GM12801 (cell line): ENCODE measurements around the gene ALOXE3.

ENCODE experiments used
- CTCF ChIP-seq: IDR thresholded peaks from one replicate; pipeline ENCODE4 v1.5.1; 2011; ENCODE audit warnings: control low read depth; ENCODE audit not compliant: insufficient read length; ENCODE audit errors: extremely low read depth

The ALOXE3 gene

GRCh38 chr17:8122422-8122923 is 4.2 kb upstream of the ALOXE3 start:
- no peak for TF ChIP-seq CTCF

- no peak for TF ChIP-seq CTCF
These were observed 3.5 kb upstream of the ALOXE3 start for GRCh38 chr17:8121681-8122421.

DNA sequence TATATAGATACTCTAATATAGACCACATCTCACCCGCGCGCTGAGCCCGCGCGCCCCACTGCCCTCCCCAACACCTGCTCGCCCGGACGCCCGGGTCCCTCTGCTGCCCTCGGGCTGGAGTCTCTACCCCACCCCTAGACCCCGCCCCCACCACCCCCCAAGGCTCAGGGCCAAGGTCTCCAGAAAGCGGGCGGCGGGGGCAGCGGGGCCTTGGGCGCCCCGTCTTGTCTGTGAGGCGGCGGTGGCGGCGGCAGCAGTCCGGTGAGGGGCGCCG is 3.0 kb upstream of the ALOXE3 start:
- TF ChIP-seq CTCF: no peak

- no peak for TF ChIP-seq CTCF
These were observed 2.4 kb upstream of the ALOXE3 start for GRCh38 chr17:8120520-8121406.

GRCh38 chr17:8119581-8120519 is 1.5 kb upstream of the ALOXE3 start:
- TF ChIP-seq CTCF: no peak

- peak; percentile 56 for TF ChIP-seq CTCF
These were observed 661 bp upstream of the ALOXE3 start for GRCh38 chr17:8118769-8119580.
